Measurements from ENCODE around the gene CFAP65.
A peak's percentile ranks its signal among the peaks of the same experiment; 100 is the strongest.

Gene CFAP65

GRCh38 chr2:218979846-218980734 is 61.2 kb downstream of the CFAP65 start:
- DNase-seq (ENCODE audit: low read depth in 4 of 4, low spot score in 1 of 4): peak; percentile 62 to 81 (median 76)

- no peak for DNase-seq (ENCODE audit: low read depth in 4 of 4, low spot score in 1 of 4)
Observed at GRCh38 chr2:218975060-218975777, 66.1 kb downstream of the CFAP65 start.

- no peak for DNase-seq (ENCODE audit: low read depth in 4 of 4, low spot score in 1 of 4)
Observed at GRCh38 chr2:218970894-218971293, 70.4 kb downstream of the CFAP65 start.

- no peak for DNase-seq (ENCODE audit: low read depth in 4 of 4, low spot score in 1 of 4)
Observed at GRCh38 chr2:218964041-218964771, 77.1 kb downstream of the CFAP65 start.

GRCh38 chr2:218963601-218964000 is 77.7 kb downstream of the CFAP65 start:
- no peak for DNase-seq (ENCODE audit: low read depth in 4 of 4, low spot score in 1 of 4)

GRCh38 chr2:218962859-218963492 is 78.3 kb downstream of the CFAP65 start:
- DNase-seq (ENCODE audit: low read depth in 4 of 4, low spot score in 1 of 4): peak in 3 of 4 experiments; percentile 32 to 41 (median 36)

GRCh38 chr2:218961651-218962570 is 79.4 kb downstream of the CFAP65 start:
- no peak for DNase-seq (ENCODE audit: low read depth in 4 of 4, low spot score in 1 of 4)

- DNase-seq (ENCODE audit: low read depth in 4 of 4, low spot score in 1 of 4): no peak
Observed at GRCh38 chr2:218961229-218961628, 80.1 kb downstream of the CFAP65 start.

- DNase-seq (ENCODE audit: low read depth in 4 of 4, low spot score in 1 of 4): no peak
Observed at GRCh38 chr2:218960309-218961165, 80.8 kb downstream of the CFAP65 start.

- DNase-seq (ENCODE audit: low read depth in 4 of 4, low spot score in 1 of 4): no peak
Observed at GRCh38 chr2:218959761-218960308, 81.5 kb downstream of the CFAP65 start.

- DNase-seq (ENCODE audit: low read depth in 4 of 4, low spot score in 1 of 4): peak in 3 of 4 experiments; percentile 58 to 79 (median 61)
Observed at GRCh38 chr2:218959141-218959731, 82.1 kb downstream of the CFAP65 start, which contains the start of gene CDK5R2. Gene CDK5R2, plus strand, starts transcription at chr2:218959666. Its CDS starts 155 bp downstream, at chr2:218959821.

- no peak for DNase-seq (ENCODE audit: low read depth in 4 of 4, low spot score in 1 of 4)
Observed at GRCh38 chr2:218958276-218958675, 83.0 kb downstream of the CFAP65 start.

GRCh38 chr2:218957671-218958070 is 83.6 kb downstream of the CFAP65 start:
- DNase-seq (ENCODE audit: low read depth in 4 of 4, low spot score in 1 of 4): no peak

GRCh38 chr2:218956039-218956438 is 85.3 kb downstream of the CFAP65 start:
- DNase-seq (ENCODE audit: low read depth in 4 of 4, low spot score in 1 of 4): no peak

- no peak for DNase-seq (ENCODE audit: low read depth in 4 of 4, low spot score in 1 of 4)
Observed at GRCh38 chr2:218954541-218955300, 86.6 kb downstream of the CFAP65 start.

GRCh38 chr2:218953366-218953954 is 87.9 kb downstream of the CFAP65 start:
- DNase-seq (ENCODE audit: low read depth in 4 of 4, low spot score in 1 of 4): no peak

All from stimulated activated CD4-positive, alpha-beta T cell treated with anti-CD3 and anti-CD28 coated beads, Interleukin-1b, Interleukin-23, amount 100 ng/mL, for 24 hours (primary cell).